Left ventricle myocardium inferior (tissue), 1 donor: ENCODE data around the gene CNKSR3. TPM values are rescaled to one million over a fixed set of nuclear protein-coding genes. Genes with fewer than 3 reads are reported as not detected.

Experiments
- DNase-seq: peaks from one replicate; pipeline ENCODE4 v3.0.0-alpha.2; 2020
- H3K27ac ChIP-seq: fragments of 200-600 bp; replicated peaks from 2 replicates; pipeline ENCODE4 v1.8.0; 2021
- H3K27me3 ChIP-seq: fragments of 200-600 bp; 2 replicates; pipeline ENCODE4 v1.8.0; 2021; ENCODE audit warnings: low read depth
- H3K36me3 ChIP-seq: fragments of 200-600 bp; 2 replicates; pipeline ENCODE4 v1.8.0; 2021
- H3K4me1 ChIP-seq: fragments of 200-600 bp; 2 replicates; pipeline ENCODE4 v1.8.0; 2021
- H3K4me3 ChIP-seq: fragments of 200-600 bp; 2 replicates; pipeline ENCODE4 v1.8.0; 2021; ENCODE audit warnings: mild to moderate bottlenecking, moderate library complexity
- H3K9me3 ChIP-seq: fragments of 200-600 bp; replicated peaks from 2 replicates; pipeline ENCODE4 v1.8.0; 2021
- CTCF ChIP-seq: fragments of 200-600 bp; IDR thresholded peaks from 2 replicates; pipeline ENCODE4 v1.8.0; 2021; ENCODE audit warnings: antibody characterized with exemption, mild to moderate bottlenecking, borderline replicate concordance
- intact Hi-C: fragments of 100-400 bp; cut with micrococcal nuclease; formaldehyde crosslinking; loops from one replicate; pipeline ENCODE4 v1.11.0; 2022
- total RNA-seq: library from RNA; stranded (reverse); fragmentation: NEBNext Ultra II Directional; extraction: Animal tissue kit (Norgen Biotek cat#: 25700); gene quantifications from one replicate; pipeline ENCODE4 v1.2.1, GENCODE V29; 2021
- donor health status: DM: no; HTN: yes; CAD: no; lungs with severe emphysema.

The CNKSR3 gene
- total RNA-seq, 1 donor from 2014 or later, result 20.3 TPM

DNA sequence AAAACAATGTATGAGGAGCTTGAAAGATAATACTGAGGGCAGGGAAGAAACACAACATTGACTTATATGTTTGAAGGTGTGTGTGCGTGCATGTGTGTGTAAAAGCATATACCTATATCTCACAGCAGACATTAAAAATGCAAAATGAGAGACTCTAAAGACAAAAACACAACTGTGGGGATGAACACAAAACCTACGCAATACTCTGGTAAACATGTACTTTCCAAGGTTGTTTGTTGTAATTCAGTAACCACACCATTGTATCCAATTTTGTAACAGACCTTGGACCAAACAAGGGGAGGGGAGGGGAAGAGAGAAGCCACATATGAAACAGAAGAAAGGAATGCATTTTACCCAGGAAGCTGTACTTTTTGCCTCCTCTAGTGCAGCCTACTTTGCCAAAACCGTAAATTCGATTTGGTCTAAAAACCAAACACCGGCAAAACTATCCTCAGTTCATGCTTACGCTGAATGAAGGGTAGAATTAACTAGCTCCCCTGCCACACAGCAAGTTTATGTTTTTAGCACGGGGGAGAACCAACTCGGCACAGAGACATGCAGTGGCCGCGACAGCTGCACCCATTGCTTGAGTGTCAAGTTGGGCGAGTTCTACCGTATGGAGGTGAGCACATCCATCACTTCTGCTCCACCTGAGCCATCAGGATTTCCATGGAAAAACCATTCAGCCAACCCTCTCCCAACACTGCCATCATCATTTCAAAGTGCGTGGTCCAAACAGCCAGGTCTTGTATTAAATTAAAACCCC lies 50.0 kb downstream of the CNKSR3 start:
- peaks cover 54% of the 10 kb centered on the region for H3K4me1 ChIP-seq
- no peaks in the 10 kb centered on the region for H3K9me3 ChIP-seq
- DNase-seq, result no peak
- H3K27me3 ChIP-seq, result no peaks in the 10 kb centered on the region
- TF ChIP-seq CTCF, result no peak
- no peak overlapping the region for H3K27ac ChIP-seq
- no peak overlapping the region for H3K4me3 ChIP-seq
- intact Hi-C loops, result no loop called here
- no peaks in the 10 kb centered on the region for H3K36me3 ChIP-seq

GRCh38 chr6:154459513-154459912 lies 51.0 kb downstream of the CNKSR3 start:
- no peaks in the 10 kb centered on the region for H3K27me3 ChIP-seq
- no peak overlapping the region for H3K27ac ChIP-seq
- TF ChIP-seq CTCF, result no peak
- H3K4me1 ChIP-seq, result peaks cover 54% of the 10 kb centered on the region
- H3K4me3 ChIP-seq, result no peak overlapping the region
- intact Hi-C loops, result no loop called here
- no peaks in the 10 kb centered on the region for H3K9me3 ChIP-seq
- no peak for DNase-seq
- H3K36me3 ChIP-seq, result no peaks in the 10 kb centered on the region

GRCh38 chr6:154458565-154459470 lies 51.7 kb downstream of the CNKSR3 start:
- no peak for DNase-seq
- TF ChIP-seq CTCF, result no peak
- intact Hi-C loops, result no loop called here
- Histone ChIP-seq H3K4me3 (no peak overlapping the region), H3K27me3 (no peaks in the 10 kb centered on the region), H3K27ac (no peak overlapping the region), H3K4me1 (peaks cover 47% of the 10 kb centered on the region), H3K9me3 (no peaks in the 10 kb centered on the region), H3K36me3 (no peaks in the 10 kb centered on the region)

DNA sequence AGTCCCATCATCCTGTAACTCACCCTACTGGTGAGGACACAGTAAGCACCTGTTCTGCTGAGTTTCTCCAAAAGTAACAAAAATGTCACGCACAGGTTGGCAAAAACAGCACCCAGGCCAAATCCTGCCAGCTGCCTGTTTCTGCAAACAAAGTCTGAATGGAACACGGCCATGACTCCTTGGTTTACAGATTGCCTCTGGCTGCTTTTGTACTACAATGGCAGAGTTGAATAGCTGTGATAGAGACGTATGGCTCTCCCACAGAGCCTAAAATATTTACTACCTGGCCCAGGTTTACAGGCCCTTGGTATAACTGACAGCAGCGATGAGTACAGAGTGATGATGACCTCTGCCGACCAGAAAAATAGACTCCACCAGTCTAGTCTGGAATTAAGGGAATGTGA lies 52.6 kb downstream of the CNKSR3 start:
- Histone ChIP-seq H3K4me3 (no peak overlapping the region), H3K4me1 (peaks cover 48% of the 10 kb centered on the region), H3K36me3 (no peaks in the 10 kb centered on the region), H3K27ac (no peak overlapping the region), H3K27me3 (no peaks in the 10 kb centered on the region), H3K9me3 (no peaks in the 10 kb centered on the region)
- intact Hi-C loops, result no loop called here
- TF ChIP-seq CTCF, result no peak
- DNase-seq, result no peak

DNA sequence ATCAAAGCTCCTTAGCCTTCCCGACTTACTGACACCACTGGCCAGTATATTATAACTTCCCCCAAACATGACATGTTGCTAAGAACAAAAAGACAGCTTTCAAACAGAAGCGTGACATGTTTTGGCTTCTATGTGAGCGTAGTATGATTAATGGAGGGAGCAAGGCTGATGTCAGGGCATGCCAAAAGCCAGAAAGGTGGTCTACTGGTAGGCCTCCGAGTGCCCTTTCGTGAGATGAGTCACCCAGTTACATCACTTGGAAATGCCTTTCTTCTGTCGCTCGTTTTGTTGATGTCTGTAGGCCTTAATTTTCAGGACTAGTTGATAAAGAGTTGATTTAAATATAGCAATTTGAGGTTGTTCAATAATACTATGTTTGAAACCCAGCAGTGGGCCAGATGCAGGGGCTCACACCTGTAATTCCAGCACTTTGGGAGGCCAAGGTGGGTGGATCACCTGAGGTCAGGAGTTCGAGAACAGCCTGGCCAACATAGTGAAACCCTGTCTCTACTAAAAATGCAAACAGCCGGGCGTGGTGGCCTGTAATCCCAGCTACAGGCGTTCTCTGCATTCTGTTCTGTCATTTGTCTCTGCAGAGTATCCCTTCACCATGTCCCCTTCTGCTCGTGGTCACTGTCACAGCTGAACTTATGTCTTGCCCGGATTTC lies 53.3 kb downstream of the CNKSR3 start:
- H3K9me3 ChIP-seq, result no peaks in the 10 kb centered on the region
- no peak overlapping the region for H3K4me3 ChIP-seq
- peaks cover 49% of the 10 kb centered on the region for H3K4me1 ChIP-seq
- no peak for DNase-seq
- no peak for TF ChIP-seq CTCF
- intact Hi-C loops, result no loop called here
- H3K36me3 ChIP-seq, result no peaks in the 10 kb centered on the region
- H3K27ac ChIP-seq, result no peak overlapping the region
- no peaks in the 10 kb centered on the region for H3K27me3 ChIP-seq
